Measurements from ENCODE around the gene AFAP1. TPM values are rescaled to one million over a fixed set of nuclear protein-coding genes. Genes with fewer than 3 reads are reported as not detected.

The AFAP1 gene
- total and polyA plus RNA-seq, 2 of the 4 experiments (the other 2 are of a cell fraction), result 48.2 to 80.9 TPM

DNA sequence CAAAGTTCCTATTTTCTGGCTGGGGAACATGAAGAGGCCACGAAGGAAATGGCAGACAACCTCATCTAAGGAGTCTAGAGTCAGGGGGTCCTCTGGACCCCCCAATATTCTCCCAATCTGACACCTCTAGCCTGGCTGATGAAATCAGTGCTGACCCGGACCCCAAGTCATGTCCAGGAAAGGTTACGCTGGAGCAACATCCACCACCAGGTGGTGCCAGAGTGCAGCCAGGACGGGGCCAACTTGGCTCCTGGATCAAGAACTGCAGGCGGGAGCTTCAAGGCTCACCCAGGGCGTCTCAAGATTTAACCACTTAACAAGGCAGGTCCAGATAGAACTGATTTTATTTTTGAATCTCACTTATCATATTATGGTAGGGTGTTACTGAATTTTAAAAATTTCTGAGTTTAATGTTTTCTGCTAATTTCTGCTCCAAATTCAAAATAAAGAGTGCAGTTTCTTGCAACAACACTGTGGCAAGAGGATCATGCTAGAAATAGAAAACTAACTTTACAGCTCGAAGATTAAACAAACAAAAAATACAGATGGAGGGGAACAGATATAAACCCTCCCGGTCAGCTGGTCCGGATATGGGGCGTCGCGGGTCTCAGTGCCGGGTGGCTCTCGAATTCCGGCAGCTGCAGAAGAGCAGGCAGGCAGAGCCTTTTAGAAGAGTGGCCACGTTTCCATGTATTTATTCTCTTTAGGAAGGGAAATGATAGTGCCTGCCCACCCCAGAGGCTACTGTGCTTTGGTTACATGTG lies 135.5 kb downstream of the AFAP1 start:
- H2AK5ac ChIP-seq (ENCODE audit: low read depth, low read length), result peak overlapping the region; percentile 91
- H3K4me1 ChIP-seq (ENCODE audit: control insufficient read depth, insufficient read depth, low read length), result peaks cover 29% of the 10 kb centered on the region
- intact Hi-C loops (cut with micrococcal nuclease), result loop anchor here (1.0 to 2.0 kb wide), 4 partner anchors 40 to 183 kb away; partner anchors contain the start of gene AFAP1

More for the DNA sequence above, 135.5 kb downstream of the AFAP1 start:
- peaks cover 20% of the 10 kb centered on the region for H3K9me1 ChIP-seq (ENCODE audit: insufficient read depth, low read length)
- in situ Hi-C loops (cut with MboI; ENCODE audit: low sequenced_read_pairs), result no loop called here
- DNase-seq (peak; percentile 80), ATAC-seq (ENCODE audit: low read depth) (peak; percentile 38)
- H3K14ac ChIP-seq (replicated peaks; ENCODE audit: low read depth, low read length), result peak overlapping the region; percentile 54; the same call in 1 of the 2 replicates
- H3K79me1 ChIP-seq (ENCODE audit: low read depth in 1 of 2, low read length in 2 of 2), result peaks cover 38 to 86% of the 10 kb centered on the region in 2 experiments
- H2AFZ ChIP-seq (replicated peaks; ENCODE audit: low read length, poor library complexity), result no peak overlapping the region
- H4K20me1 ChIP-seq (ENCODE audit: insufficient read depth, low read length), result no peaks in the 10 kb centered on the region
- H2BK120ac ChIP-seq (ENCODE audit: low read depth, low read length), result peak overlapping the region; percentile 82
- peak overlapping the region; percentile 77; the same call in 1 of the 2 replicates for H4K5ac ChIP-seq (ENCODE audit: low read depth, low read length)
- peak overlapping the region; percentile 65 for H2BK5ac ChIP-seq (ENCODE audit: low read depth, low read length, poor library complexity, severe bottlenecking)
- peak overlapping the region; percentile 38; the same call in 2 of the 3 replicates for H2BK15ac ChIP-seq (ENCODE audit: low read depth, low read length)
- dilution Hi-C loops (cut with HindIII; ENCODE audit: low sequenced_read_pairs, unreplicated experiment), result no loop called here
- H3K36me3 ChIP-seq (ENCODE audit: control insufficient read depth, insufficient read depth, low read length), result peaks cover 48% of the 10 kb centered on the region
- H3K56ac ChIP-seq (ENCODE audit: extremely low read depth, insufficient read depth, low read length), result peak overlapping the region; percentile 65; the same call in 1 of the 2 replicates
- H3K4ac ChIP-seq (ENCODE audit: low read depth, low read length), result peak overlapping the region; percentile 75
- H3K9me3 ChIP-seq (ENCODE audit: control insufficient read depth, insufficient read depth, low read length), result peaks cover 12% of the 10 kb centered on the region
- WGBS, 2 experiments (ENCODE audit: extremely low coverage in 2 of 2, insufficient read length in 1 of 2), result 19% methylated on average over 2 of the region's 16 CpGs; no CpG with 5 or more reads in 1 of the 2 experiments
- peak overlapping the region; percentile 61 to 78; a peak in 3 of 4 replicates for H4K8ac ChIP-seq (ENCODE audit: low read depth in 2 of 2, low read length in 2 of 2)
- CTCF ChIA-PET, result interaction anchor here (0.6 to 1.6 kb wide), 19 partner anchors 9 to 184 kb away, joined by 3 to 10 read pairs (median 5); partner anchors contain the start of gene AFAP1
- no TSS peak for BruUV-seq (replicated peaks)
- no peak overlapping the region for H3K4me3 ChIP-seq (ENCODE audit: insufficient read depth, low read depth, low read length)
- H3K27ac ChIP-seq (ENCODE audit: insufficient read depth, low read length), result peak overlapping the region; percentile 84
- no peak overlapping the region for H3K4me2 ChIP-seq (ENCODE audit: low read depth, low read length)
- peak overlapping the region; percentile 63 for H2AK9ac ChIP-seq (replicated peaks; ENCODE audit: low read depth, low read length, poor library complexity)
- peak overlapping the region; percentile 57; the same call in 1 of the 2 replicates for H3K23ac ChIP-seq (ENCODE audit: low read depth, low read length)
- peak overlapping the region; percentile 52; the same call in 1 of the 2 replicates for H3K18ac ChIP-seq (ENCODE audit: low read depth, low read length)
- H4K91ac ChIP-seq (ENCODE audit: insufficient read depth, low read depth, low read length), result peak overlapping the region; percentile 84
- TF ChIP-seq RAD21 (IDR thresholded peaks at IDR 0.05; ENCODE audit: low read length), result peak; percentile 87
- TF ChIP-seq NFE2L2 (IDR thresholded peaks at IDR 0.05; ENCODE audit: low read depth, low read length), result no peak
- 0 out of 2 replicates have a peak, but pooled peaks have one; percentile 6 for TF ChIP-seq CEBPB (IDR thresholded peaks at IDR 0.05; ENCODE audit: low read depth, low read length)
- TF ChIP-seq MAFK (IDR thresholded peaks at IDR 0.05; ENCODE audit: low read depth, low read length), result no peak
- TF ChIP-seq BHLHE40 (IDR thresholded peaks at IDR 0.05; ENCODE audit: low read depth, low read length), result no peak
- TF ChIP-seq, protein P1, sequence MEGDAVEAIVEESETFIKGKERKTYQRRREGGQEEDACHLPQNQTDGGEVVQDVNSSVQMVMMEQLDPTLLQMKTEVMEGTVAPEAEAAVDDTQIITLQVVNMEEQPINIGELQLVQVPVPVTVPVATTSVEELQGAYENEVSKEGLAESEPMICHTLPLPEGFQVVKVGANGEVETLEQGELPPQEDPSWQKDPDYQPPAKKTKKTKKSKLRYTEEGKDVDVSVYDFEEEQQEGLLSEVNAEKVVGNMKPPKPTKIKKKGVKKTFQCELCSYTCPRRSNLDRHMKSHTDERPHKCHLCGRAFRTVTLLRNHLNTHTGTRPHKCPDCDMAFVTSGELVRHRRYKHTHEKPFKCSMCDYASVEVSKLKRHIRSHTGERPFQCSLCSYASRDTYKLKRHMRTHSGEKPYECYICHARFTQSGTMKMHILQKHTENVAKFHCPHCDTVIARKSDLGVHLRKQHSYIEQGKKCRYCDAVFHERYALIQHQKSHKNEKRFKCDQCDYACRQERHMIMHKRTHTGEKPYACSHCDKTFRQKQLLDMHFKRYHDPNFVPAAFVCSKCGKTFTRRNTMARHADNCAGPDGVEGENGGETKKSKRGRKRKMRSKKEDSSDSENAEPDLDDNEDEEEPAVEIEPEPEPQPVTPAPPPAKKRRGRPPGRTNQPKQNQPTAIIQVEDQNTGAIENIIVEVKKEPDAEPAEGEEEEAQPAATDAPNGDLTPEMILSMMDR (conservative IDR thresholded peaks at IDR 0.05; ENCODE audit: low read depth, low read length), result peak; percentile 85
- TF ChIP-seq, protein P2, sequence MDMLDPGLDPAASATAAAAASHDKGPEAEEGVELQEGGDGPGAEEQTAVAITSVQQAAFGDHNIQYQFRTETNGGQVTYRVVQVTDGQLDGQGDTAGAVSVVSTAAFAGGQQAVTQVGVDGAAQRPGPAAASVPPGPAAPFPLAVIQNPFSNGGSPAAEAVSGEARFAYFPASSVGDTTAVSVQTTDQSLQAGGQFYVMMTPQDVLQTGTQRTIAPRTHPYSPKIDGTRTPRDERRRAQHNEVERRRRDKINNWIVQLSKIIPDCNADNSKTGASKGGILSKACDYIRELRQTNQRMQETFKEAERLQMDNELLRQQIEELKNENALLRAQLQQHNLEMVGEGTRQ (IDR thresholded peaks at IDR 0.05; ENCODE audit: low read depth, low read length), result no peak
- peak; percentile 85 for TF ChIP-seq SMC3 (IDR thresholded peaks at IDR 0.05; ENCODE audit: low read depth, low read length)
- peak overlapping the region; percentile 59 for H3K9ac ChIP-seq (ENCODE audit: low read depth, low read length)
- peak overlapping the region; percentile 73 for H2BK20ac ChIP-seq (ENCODE audit: low read depth, low read length)
- POLR2A ChIA-PET (ENCODE audit: unreplicated experiment), result no interaction called here
- H3K27me3 ChIP-seq (ENCODE audit: control insufficient read depth, insufficient read depth, low read length), result no peaks in the 10 kb centered on the region

Measured in IMR-90 (cell line).